ENCODE results near the gene ZAR1.

The ZAR1 gene

DNA sequence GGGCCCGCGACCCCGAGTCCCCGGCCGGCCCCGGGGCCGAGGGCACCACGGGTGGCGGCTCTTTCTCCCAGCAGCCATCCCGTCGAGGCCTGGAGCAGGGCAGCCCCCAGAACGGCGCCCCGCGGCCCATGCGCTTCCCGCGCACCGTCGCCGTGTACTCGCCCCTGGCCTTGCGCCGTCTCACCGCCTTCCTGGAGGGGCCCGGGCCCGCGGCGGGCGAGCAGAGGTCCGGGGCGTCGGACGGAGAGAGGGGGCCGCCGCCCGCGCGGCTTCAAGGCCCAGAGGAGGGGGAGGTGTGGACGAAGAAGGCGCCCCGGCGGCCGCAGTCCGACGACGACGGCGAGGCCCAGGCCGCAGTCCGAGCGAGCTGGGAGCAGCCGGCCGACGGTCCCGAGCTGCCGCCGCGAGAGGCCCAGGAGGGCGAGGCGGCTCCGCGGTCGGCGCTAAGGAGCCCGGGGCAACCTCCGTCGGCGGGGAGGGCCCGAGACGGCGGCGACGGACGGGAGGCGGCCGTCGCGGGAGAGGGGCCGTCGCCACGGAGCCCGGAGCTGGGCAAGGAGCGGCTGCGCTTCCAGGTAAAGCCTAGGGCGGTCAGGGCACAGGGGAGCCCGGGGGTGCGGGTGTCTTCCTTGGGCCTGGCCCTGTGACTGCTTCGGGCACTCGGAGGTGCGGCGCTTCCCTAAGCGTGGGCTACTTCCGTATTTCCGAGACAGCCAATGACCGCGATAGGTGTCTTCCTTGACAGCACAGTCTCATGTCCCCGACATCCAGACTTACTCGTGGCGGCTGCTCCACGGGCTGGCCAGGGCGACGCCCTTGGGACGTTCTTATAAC, 845 bp downstream of the ZAR1 start:
- Histone ChIP-seq H3K36me3 (replicated peaks; ENCODE audit: insufficient read depth, low read length) (no peaks in the 10 kb centered on the region), H3K9me2 (replicated peaks; ENCODE audit: insufficient read depth, low read length) (no peaks in the 10 kb centered on the region), H2AFZ (ENCODE audit: low read length) (no peak overlapping the region), H3K9ac (ENCODE audit: low read length) (no peak overlapping the region), H3K27ac (ENCODE audit: low read length) (no peak overlapping the region), H3K4me1 (ENCODE audit: low read length) (no peaks in the 10 kb centered on the region), H3F3A (ENCODE audit: insufficient read depth, low read length) (no peaks in the 10 kb centered on the region), H3K27me3 (replicated peaks; ENCODE audit: insufficient read depth, low read length) (no peaks in the 10 kb centered on the region), H3K4me3 (ENCODE audit: low read length) (no peak overlapping the region), H4K20me1 (ENCODE audit: insufficient read depth, low read length) (no peaks in the 10 kb centered on the region), H3K79me2 (ENCODE audit: low read length) (no peaks in the 10 kb centered on the region), H3K9me3 (replicated peaks; ENCODE audit: insufficient read depth, low read length) (no peaks in the 10 kb centered on the region), H3K4me2 (ENCODE audit: low read depth, low read length) (no peak overlapping the region)
- DNase-seq: no peak
- TF ChIP-seq, protein P1, sequence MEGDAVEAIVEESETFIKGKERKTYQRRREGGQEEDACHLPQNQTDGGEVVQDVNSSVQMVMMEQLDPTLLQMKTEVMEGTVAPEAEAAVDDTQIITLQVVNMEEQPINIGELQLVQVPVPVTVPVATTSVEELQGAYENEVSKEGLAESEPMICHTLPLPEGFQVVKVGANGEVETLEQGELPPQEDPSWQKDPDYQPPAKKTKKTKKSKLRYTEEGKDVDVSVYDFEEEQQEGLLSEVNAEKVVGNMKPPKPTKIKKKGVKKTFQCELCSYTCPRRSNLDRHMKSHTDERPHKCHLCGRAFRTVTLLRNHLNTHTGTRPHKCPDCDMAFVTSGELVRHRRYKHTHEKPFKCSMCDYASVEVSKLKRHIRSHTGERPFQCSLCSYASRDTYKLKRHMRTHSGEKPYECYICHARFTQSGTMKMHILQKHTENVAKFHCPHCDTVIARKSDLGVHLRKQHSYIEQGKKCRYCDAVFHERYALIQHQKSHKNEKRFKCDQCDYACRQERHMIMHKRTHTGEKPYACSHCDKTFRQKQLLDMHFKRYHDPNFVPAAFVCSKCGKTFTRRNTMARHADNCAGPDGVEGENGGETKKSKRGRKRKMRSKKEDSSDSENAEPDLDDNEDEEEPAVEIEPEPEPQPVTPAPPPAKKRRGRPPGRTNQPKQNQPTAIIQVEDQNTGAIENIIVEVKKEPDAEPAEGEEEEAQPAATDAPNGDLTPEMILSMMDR (IDR thresholded peaks at IDR 0.05; ENCODE audit: low read length): no peak
- TF ChIP-seq EZH2phosphoT487 (IDR thresholded peaks at IDR 0.05; ENCODE audit: low read length) (no peak), EZH2 (optimal IDR thresholded peaks at IDR 0.05; ENCODE audit: low read depth, low read length) (no peak)

DNA sequence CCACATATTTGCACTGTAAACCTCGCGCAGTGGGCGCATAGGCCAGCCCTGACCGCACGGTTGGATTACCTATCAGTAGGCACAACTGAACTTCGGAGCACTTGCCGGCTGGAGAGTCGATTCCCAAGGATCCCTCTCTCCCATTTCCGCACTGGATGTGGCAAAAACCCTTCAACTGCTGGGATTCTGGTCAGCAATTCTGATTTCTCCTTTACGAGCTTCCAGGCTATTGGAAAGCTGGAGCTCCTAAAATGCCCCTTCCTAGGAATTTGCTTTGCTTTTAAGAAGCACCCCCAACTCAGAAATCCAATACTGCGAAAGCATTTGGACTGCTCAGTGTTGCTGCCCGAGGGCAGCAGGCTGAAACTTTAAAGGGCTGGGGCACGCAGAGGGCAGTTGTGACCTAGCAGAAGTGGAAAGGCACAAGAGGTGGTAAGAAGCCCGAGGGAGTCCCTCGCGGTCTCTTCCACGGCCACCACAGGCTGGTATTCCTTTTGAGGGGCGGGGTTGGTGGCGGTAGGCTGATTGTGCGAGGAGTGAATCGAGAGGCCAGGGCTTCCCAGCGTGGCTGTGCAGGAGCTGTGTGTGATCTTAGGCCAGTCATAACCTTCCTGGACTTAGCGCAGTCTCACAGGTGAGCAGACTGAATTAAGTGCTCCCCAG, 1.6 kb downstream of the ZAR1 start:
- Histone ChIP-seq H3K9me3 (replicated peaks; ENCODE audit: insufficient read depth, low read length) (no peaks in the 10 kb centered on the region), H3K9me2 (replicated peaks; ENCODE audit: insufficient read depth, low read length) (no peaks in the 10 kb centered on the region), H3K4me3 (ENCODE audit: low read length) (no peak overlapping the region), H2AFZ (ENCODE audit: low read length) (no peak overlapping the region), H3F3A (ENCODE audit: insufficient read depth, low read length) (no peaks in the 10 kb centered on the region), H3K27ac (ENCODE audit: low read length) (no peak overlapping the region), H3K4me2 (ENCODE audit: low read depth, low read length) (no peak overlapping the region), H3K9ac (ENCODE audit: low read length) (no peak overlapping the region), H3K36me3 (replicated peaks; ENCODE audit: insufficient read depth, low read length) (no peaks in the 10 kb centered on the region), H3K4me1 (ENCODE audit: low read length) (no peaks in the 10 kb centered on the region), H4K20me1 (ENCODE audit: insufficient read depth, low read length) (no peaks in the 10 kb centered on the region), H3K27me3 (replicated peaks; ENCODE audit: insufficient read depth, low read length) (no peaks in the 10 kb centered on the region), H3K79me2 (ENCODE audit: low read length) (no peaks in the 10 kb centered on the region)
- DNase-seq: no peak
- no peak for TF ChIP-seq EZH2phosphoT487 (IDR thresholded peaks at IDR 0.05; ENCODE audit: low read length)
- no peak for TF ChIP-seq EZH2 (optimal IDR thresholded peaks at IDR 0.05; ENCODE audit: low read depth, low read length)
- TF ChIP-seq, protein P1 (IDR thresholded peaks at IDR 0.05; ENCODE audit: low read length): no peak

DNA sequence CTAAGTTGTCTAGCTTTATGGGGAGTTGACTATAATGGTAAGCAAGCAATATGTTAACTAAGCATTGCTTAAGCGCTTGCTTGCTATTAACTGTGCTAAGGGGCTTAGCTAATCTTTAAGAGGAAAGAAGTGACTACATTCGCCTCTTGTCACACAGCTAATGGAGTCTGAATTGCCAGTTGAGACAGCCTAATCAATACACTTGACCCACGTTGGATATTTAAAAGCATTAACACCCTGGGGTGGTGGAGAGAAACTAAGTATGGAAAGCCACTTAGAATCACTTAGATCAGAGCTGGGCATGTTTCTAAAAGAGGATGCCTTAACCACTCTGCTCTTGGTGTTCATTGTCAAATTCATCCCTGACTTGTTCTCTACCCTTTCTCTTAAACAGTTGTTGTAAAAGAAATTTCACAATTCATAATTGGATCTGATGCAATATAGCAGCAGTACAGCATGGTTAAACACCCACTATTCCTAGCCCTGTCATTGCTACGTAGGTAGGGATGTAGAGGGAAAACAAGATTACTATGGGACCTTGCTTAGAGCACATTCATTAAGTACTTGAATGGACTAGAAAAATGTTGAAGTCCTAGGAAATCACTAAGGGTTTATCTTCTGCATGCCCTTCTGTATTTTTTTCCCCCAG, 3.5 kb downstream of the ZAR1 start:
- H3K27me3 ChIP-seq (replicated peaks; ENCODE audit: insufficient read depth, low read length): no peaks in the 10 kb centered on the region
- no peaks in the 10 kb centered on the region for H3K9me2 ChIP-seq (replicated peaks; ENCODE audit: insufficient read depth, low read length)
- no peaks in the 10 kb centered on the region for H3F3A ChIP-seq (ENCODE audit: insufficient read depth, low read length)
- TF ChIP-seq EZH2 (optimal IDR thresholded peaks at IDR 0.05; ENCODE audit: low read depth, low read length): no peak
- no peak for TF ChIP-seq EZH2phosphoT487 (IDR thresholded peaks at IDR 0.05; ENCODE audit: low read length)
- TF ChIP-seq, protein P1 (IDR thresholded peaks at IDR 0.05; ENCODE audit: low read length): no peak
- no peak overlapping the region for H3K4me2 ChIP-seq (ENCODE audit: low read depth, low read length)
- H3K4me1 ChIP-seq (ENCODE audit: low read length): 0 out of 2 replicates have a peak, but pooled peaks cover under 1% of the 10 kb centered on the region
- no peak for DNase-seq
- H3K4me3 ChIP-seq (ENCODE audit: low read length): no peak overlapping the region
- no peak overlapping the region for H2AFZ ChIP-seq (ENCODE audit: low read length)
- no peaks in the 10 kb centered on the region for H3K36me3 ChIP-seq (replicated peaks; ENCODE audit: insufficient read depth, low read length)
- H3K79me2 ChIP-seq (ENCODE audit: low read length): no peaks in the 10 kb centered on the region
- H3K27ac ChIP-seq (ENCODE audit: low read length): no peak overlapping the region
- no peaks in the 10 kb centered on the region; the same call in 1 of the 2 replicates for H4K20me1 ChIP-seq (ENCODE audit: insufficient read depth, low read length)
- H3K9ac ChIP-seq (ENCODE audit: low read length): no peak overlapping the region
- H3K9me3 ChIP-seq (replicated peaks; ENCODE audit: insufficient read depth, low read length): no peaks in the 10 kb centered on the region

Data from MM.1S (cell line).